NCI-H345 treated with DMSO at 0.1 percent for 48 hours (cell line): ENCODE results near the gene SYT6.

Experiments used
- DNase-seq: peaks from one replicate; lab custom pipeline; 2025; ENCODE audit not compliant: unreplicated experiment; lab: John Stamatoyannopoulos, UW

Gene SYT6

DNA sequence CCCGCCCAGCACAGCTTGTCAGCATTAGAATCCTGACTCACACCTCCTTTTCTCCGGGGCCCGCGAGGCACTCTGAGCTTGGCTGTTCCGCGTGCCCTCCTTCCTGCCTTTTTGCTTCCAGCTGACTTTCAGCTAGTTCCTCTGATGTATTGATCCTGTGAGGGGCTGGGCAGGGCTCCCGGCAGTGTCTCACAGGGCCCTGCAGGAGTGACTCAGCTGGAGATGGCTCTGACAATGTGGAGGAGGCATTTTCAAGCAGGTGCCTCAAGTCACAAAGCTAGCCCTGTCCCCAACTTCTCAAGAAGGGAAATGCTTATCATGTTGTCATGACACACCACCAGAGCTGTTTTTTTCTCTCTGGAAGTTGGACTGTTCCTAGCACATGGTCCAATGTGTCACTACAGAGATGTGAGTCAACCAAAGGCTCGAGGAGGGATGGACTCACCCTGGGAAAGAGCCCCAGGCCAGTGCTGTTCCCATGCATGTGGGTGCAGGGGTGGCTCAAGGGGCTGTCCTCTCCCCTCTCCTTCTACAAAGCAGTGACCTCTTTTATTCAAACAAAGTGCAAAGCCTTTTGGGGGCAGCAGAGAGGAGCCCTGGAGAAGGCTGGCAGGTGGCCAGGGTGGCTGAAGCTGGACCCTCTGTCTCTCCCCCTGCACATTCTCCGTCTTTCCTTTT, 30.6 kb downstream of the SYT6 start:
- no peak for DNase-seq

DNA sequence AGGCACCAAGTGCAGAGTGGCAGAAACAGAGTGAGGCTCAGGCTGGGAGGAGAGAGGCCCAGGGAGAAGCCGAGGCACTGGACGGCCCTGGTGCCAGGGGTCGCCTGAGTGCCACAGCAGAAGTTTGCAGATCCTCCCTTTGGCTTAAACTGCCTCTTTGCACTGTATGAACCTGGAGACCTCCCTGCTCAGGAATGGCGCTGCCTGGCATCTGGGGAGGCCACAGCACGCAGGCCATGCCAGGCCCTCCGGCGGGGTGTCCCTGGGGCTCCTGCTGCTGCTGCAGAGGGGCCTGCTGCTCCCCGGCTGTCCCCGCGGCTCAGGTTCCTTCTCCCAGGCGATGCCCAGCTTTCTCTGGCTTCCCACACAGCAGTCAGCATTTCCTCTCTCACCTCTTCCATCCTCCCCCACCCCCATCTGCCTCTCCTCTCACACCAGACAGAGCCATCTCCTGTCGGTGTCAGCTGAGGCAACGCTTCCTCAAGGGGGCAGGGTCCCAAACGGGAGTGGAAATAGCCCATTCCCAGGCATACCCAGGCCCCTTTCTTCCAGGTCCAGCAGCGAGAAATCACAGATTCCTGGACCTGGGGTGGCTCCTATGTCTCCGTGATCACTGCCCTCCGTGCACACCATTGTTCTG, 35.2 kb downstream of the SYT6 start:
- no peak for DNase-seq

DNA sequence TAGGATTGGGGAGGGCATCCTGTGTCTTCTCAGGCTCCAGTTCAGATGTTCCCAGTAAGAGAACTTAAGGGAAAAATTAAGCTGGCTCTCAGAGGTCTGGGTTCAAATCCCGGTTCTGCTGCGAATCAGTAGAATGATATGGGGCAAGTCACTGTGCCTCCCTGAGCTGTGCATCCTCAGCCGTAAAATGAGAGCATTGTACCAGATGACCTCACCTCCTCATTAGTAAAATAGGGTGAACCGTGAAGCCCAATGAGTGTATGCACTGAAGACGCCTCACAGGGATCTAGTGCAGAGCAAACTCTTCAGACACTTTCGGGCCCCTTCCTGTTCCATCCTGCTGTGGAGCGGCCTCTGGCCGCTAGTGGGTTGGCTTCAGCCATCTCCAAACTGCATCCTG, 36.0 kb downstream of the SYT6 start:
- DNase-seq, result no peak

DNA sequence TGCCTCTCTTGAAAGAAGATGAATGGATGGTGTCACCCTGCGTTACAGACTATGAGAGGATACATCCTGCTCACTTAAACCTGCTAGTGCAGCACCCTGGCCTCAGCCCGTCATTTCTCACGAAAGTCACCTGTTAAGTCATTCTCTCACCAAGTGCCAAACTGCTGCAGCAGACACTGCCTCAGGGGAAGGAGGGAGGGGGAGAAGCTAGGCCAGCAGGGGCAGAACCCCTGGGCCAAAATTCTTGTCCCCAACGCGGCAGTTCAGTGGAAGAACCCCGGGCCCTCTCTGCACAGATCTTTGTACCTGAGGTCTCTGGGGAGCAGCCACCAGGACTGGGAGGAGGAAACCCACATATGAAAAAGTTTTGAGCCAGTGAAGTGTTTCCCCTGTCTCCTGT, 37.6 kb downstream of the SYT6 start:
- no peak for DNase-seq

DNA sequence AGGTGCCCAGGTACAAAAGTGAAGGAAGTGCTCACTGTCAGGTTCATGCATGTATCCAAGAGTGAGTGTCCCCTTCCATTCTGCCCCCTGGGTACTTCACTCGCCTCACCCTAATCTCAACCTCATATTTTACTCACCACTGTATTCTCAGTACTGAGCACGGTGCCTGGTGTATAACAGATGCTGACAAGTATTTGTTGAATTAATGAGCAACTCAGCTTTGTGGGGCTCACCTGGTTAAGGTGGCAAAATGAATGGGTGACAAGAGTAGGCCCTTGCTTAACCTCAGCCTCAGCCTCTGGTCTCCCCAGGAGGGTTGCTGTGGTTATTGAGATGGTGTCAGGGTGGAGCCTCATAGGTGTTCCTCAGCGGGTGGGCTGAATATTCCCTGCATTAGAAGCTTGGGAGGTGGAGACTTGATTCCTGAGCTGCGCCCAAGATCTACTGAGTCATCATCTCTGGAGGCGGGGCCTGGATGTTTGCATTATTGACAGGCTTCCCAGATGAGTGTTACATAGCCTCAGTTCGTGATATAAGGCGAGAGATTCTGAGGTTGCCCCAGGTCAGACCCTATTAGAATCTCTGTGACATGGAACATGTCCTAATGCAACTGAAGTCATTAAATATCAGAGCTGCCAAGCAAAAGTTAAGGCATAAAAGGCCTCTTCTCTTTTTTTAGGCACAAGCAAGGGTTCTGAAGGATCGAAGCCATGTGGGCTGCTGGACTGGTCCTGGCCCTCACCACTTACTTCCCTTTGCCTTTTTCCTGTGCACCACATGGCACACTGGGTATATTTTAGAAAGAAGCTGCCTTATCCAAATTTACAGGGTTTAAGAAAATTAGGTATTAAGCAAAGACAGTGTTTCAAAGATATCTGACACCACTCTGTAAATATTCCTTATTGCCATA, 39.2 kb downstream of the SYT6 start:
- no peak for DNase-seq

DNA sequence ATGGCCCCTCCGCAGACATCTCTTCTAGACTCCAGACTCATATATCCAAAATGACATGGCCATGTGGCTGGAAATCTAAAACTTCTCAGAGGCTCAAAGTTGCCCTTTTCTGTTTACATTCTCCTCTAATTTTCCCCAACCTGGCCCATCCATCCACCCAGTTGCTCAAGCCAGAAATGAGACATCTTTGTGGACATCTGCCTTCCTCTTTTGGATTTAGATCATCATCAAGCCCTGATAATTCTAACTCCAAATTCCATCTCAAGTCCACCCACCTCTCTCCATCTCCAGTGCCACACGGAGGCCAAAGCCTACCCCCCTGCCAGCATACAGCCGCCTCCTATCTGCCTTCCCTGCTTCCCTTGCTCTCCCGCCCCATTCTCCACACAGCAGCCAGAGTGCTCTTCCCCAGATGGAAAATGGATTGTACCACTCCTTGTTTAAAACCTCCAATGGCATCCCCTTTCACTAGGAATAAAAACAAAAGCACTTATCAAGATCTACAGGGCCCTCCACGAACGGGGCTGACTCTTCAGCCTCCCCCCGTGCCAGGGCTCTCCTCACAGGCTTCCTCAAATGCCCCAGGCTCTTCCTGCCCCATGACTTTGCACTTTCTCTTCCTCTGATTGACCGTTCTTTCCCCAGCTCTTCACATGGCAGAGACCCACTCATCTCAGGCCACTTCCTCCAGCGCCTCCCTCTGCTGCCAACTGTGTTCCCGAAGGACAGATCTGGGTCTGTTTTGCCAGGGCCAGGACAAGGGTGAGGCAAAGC, 40.1 kb downstream of the SYT6 start:
- DNase-seq, result no peak

DNA sequence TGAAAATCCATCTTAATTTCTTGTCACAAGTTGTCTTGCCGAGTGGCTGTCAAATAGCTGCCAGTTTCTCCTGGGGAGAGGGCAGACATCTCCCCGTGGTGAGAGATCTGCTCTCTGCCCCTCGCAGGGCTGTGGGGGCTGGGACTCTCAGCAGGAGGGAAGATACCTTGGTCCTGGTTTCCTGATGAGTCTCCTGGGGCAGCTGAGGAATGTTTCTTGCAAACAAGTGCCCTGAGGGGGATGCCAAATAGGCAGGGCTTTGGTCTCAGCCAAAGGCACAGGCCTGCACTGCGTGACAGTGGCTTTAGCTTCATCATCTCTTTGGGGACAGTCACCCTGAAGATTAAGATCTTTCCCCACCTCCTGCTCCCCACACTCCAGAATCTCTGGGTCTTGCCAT, 40.9 kb downstream of the SYT6 start:
- no peak for DNase-seq

DNA sequence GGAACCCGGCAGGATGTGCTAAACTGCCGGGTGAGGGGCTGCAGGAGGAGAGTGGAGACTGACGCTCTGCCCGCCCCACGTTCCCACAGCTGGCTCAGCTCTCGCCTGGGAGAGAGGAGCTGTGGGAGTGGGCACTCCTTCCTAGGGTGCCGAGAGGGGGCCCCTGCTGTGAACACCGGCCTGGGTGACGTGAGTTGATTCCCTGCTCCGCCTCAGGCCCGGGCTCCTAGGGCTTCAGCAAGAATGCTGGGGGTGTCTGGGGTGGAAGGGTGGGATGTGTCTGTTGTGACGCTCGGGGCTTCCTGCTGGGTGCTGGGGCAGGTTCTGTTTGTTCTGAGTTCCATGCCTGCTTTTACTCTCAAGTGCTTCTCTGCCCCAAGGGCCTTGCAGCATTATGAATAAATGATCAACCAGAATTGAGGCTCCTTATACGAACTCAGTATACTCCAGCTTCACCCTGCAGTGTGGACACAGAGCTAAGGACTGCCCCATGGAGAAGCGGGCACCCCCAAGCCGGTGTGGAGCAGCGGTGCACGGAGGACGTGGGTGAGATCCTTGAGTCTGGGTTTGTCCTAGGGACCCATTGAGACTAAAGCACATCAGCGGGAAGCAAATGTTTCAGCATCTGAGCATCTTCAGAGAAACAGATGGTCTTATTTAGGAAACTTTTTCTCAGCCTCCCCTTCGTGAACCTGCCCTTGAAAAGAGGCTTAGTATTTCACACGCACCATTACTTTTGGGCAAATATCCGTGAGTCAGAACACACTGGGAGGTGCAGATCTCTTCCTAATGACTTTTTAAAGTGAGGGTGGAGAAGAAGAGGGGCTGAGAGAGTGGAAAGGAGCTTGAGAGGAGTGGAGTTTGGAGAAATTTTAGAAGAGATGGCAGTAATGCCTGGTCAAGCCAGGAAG, 41.7 kb downstream of the SYT6 start:
- DNase-seq, result peak; percentile 22

DNA sequence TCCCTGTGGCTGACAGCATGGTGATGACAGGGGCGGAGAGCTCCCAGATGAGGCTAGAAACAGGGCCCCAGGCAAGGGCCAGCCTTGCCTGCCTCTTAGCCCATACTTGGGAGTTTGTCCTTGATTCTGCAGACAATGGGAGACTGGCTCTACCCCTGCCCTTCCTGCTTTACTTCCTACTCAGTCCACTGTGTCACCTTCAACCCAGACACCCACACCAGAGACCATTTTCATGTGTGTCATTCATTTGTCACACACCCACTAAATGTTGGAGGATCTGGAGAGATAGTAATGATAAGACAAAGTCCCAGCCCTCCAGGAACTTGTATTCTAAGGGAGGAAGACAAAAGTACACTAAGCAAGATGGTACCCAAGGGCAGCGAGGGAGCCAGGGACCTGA, 43.7 kb downstream of the SYT6 start:
- no peak for DNase-seq

DNA sequence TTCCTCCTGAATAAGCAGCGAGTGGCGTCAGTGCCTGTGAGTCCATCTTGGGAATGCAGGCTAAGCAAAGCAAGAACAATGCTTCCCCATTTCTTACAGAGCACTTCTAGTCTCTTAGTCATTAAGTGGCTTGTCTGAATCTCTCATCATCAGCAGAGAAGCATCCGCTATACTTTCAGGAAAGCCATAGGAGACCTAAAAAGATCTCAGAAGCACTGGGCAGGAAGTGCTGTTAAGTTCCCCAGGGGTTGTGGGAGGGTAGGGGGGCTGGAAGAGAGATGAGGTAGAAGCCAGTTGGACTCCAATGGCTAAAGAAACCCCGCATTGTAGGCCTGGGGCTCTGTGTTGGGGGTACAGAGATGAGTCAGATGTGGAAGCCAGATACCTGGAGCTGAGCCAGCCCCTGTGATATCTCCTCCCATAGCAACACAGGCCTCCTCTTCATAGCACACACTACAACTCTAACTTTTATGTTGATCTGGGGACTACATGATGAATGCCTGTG, 44.9 kb downstream of the SYT6 start:
- no peak for DNase-seq

DNA sequence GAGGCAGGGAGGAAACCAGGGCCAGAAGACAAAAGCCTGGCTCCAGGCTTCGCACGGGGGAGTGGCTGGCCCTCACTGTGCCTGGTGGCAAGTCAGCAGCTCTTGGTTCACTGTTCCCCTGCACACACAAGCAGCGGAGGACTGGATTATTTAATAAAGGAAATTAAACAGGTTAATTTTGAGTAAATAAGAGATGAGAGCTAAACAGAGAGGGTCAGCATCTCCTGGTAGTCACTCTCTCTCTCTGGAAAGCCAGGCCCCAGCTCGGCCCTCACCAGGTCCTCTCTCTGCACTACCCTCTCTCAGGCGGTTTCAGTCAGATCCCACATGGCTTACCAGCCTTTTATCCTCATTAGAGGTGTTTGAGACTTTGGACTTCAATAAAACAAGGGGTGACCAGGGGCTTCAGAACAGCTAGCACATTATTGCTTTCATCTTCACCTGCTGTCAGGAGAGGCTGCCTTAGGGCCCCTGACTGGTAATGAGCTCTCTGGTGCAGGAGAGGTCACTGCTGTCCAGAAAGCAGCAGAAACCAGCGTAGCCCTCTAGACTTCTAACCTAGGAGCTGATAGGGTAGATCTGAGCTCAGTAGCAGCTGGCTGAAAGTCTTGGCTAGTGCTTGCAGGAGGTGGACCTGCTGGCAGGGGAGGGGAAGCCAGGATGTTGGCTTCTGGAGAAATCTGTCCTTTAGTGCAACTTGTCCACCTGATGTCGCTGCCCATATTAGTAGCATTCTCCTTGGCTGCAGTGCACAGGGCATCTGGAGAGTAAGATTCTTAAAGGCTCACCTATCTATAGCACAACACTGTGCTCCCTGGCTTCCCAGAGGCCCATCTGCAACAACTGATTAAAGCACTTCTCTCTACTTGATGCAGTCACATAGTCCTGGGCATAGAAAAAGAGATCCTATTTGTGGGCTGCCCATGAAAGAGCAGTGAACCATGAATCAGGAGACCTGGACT, 45.9 kb downstream of the SYT6 start:
- no peak for DNase-seq

DNA sequence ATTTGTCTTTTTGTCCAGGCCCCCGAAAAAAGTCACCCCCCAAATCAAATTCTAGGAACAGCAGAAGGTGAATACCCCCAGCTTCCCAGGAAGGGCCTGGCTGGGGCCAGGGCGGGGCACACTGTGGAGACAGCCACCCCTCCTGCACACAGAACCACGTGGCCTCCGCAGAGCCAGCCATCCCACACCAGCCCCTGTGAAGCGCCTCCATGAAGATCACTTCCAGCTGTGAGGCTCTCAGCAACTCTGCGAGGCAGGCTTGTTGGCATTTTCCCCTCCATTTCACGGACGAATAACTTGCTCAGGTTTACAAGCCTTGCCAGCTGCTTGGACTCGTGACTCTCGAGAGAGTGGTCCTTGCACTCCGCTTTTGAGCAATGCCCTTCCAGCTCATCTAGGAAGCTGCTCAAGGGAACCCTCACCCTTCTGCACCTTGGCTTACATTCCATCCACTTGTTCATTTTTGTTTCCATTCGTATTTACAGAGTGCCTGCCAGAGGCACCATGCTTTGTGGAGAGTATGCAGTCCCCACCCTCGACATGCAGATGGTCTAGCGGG, 48.2 kb downstream of the SYT6 start:
- peak; percentile 73 for DNase-seq

DNA sequence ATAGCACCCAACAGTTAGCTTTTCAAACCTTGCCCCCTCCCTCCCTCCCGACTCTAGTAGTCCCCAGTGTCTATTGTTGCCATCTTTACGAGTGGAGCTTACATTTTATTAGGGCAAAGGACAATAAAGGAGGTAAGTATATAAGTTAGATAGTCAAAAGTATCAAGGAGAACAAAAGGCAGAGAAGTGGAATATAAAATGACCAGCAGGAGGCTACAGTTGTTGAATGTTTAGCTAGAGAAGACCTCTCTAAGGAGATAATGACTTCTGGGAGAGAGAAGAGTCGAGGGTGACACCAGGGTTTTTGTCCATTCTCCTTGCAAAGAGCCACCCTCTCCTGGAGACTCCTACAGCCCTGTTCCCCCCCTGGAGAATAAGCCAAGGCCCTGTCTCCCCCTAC, 48.7 kb downstream of the SYT6 start:
- no peak for DNase-seq

DNA sequence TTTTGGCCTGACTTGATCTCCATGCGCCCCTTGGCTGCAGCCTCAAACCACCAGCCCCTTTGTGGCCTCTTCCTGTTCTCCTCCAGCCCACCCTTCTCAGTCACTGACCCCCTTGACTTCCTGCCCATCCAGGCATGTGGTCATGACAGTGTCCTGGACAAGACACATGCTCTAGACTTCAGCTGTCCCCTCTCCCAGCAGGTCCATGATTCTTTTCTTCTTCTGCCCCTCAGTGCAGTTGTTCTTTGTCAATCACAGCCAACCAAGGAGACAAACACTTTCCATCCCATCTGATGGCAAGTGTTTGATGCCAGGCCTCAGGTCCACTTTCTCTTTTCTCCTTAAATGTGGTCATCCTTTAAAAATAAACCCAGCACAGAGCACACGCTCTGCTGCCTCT, 49.7 kb downstream of the SYT6 start:
- DNase-seq, result no peak

DNA sequence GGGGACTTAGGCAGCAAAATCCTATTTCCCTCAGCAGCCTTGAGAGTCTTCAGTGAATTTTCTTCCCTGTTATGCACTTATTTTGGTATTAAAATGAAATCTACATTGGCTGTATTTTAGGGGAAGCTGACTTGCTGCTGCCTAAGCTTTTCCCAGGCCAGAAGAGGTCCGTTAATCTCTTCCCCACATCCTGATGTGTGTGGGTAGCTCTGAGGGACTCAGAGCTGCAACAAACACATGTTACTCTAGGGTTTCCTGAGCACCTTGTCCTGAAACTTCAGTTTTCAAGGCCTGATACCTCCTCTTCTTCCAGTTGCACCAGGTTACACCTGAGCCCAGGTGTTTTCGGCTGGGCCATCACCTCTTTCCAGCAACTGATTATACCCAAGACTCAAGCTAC, 51.5 kb downstream of the SYT6 start:
- DNase-seq, result no peak

DNA sequence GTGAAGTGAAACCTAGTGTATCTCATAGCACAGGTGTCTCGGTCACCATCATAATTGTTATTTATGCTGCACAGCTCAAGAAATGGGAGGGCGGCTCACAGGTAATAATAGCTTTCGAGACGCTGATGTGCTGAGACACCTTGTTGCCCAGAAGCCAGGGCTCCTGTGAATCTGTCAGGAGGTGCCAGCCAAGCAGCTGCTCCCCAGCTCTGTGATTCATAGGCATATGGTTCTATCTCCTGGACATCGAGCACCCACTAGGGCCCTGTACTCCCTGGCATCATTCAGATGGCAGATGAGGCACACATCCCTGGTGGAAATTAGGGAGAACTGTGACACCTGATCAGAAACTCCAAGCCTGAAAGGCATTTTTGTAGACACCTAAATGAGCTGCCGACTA, 53.5 kb downstream of the SYT6 start:
- no peak for DNase-seq

DNA sequence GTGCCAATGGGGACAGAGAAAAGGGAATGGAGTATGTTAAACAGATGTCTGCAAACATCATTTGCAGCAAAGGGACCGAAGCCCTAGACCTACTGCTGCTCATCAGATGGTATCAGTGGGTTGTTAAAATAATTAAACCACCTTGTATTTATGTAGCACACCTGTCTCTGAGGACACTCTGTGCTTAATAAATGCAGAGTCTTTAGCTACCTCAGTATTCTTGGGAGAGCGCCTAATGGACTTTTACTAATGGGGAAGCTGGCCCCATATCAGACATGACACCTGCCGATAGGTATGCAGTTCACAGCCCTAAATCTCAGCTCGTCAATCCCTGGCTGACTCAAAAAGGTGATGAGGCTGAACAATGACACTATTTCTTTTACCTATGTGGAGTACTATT, 54.4 kb downstream of the SYT6 start:
- no peak for DNase-seq

DNA sequence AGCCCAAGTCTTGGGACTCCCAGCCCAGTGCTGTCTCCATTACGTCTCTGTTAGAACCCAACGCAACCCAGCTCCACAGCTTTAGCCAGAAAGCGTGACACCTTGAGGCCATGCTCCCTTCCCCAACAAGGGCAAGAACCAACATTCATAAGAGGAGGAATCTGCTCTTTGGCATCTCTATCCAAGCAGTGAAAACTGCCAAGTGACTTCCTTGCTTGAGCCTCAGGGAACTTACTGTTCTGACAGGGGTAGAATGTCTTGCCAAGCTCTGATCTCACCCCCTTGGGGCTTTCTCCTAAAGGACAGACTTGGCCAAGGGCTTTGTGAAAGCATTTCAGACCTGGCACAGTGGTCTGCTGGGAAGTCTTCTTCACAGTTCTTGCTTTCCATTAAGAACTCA, 56.6 kb downstream of the SYT6 start:
- no peak for DNase-seq

DNA sequence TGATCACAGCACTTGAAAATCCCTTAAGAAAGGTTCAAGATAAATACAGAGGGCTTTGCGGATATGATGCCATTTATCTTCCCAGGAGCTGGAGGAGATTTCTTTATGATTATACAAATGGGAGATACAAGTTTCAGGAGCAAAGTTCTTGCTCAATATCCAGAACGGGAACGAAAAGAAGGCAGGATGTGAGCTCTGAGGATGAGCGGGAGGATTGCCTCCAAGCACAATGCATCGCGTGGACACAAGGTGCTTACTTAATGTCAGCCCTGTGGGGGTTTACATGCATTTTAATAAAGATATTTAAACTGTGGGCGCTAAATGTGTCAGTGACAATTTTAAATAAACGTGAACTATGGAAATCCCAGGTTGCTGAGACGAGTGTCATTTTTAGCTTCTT, 59.0 kb downstream of the SYT6 start:
- DNase-seq, result no peak
